Cardiac muscle cell (in vitro differentiated cells and primary cell): Measurements from ENCODE around the gene FGF14. TPM values are rescaled to one million over a fixed set of nuclear protein-coding genes. Genes with fewer than 3 reads are reported as not detected.

ENCODE experiments used
- DNase-seq, 2 donors: peaks; one replicate each; pipeline versions ENCODE4 v3.0.0 to v3.0.0-alpha.2; 2010 to 2017; ENCODE audit warnings: low read depth in 1 of 2, low spot score in 1 of 2
- H3K27ac ChIP-seq: fragments of 200-600 bp; sonication (generic); 2 replicates; pipeline ENCODE4 v1.5.1; 2016
- H3K27me3 ChIP-seq: fragments of 200-600 bp; sonication (generic); 2 replicates; pipeline ENCODE4 v1.6.0; 2016; ENCODE audit warnings: control low read depth
- H3K36me3 ChIP-seq: fragments of 200-600 bp; sonication (generic); 2 replicates; pipeline ENCODE4 v1.5.1; 2016; ENCODE audit warnings: control low read depth
- H3K4me1 ChIP-seq: fragments of 200-600 bp; sonication (generic); 2 replicates; pipeline ENCODE4 v1.8.1; 2017; ENCODE audit warnings: low read depth, mild to moderate bottlenecking, mixed run types
- H3K4me3 ChIP-seq: fragments of 200-600 bp; sonication (generic); 2 replicates; pipeline ENCODE4 v1.5.1; 2016; ENCODE audit warnings: mild to moderate bottlenecking
- H3K9me3 ChIP-seq: fragments of 200-600 bp; sonication (generic); 2 replicates; pipeline ENCODE4 v1.5.1; 2017; ENCODE audit warnings: low read depth, mild to moderate bottlenecking, control low read depth
- polyA plus RNA-seq: library from polyadenylated mRNA; unstranded; fragments of >200 nt; fragmentation: Nextera tagmentation; extraction: Ambion mirVana; gene quantifications from 2 replicates; pipeline ENCODE4 v1.2.1, GENCODE V29; 2016
- total RNA-seq: library from RNA; depleted of rRNA; stranded (reverse); fragments of >200 nt; gene quantifications from 2 replicates; pipeline ENCODE4 v1.2.3, GENCODE V29; 2016
- TF ChIP-seq, protein P1 (sequence below): IDR thresholded peaks from 2 replicates; pipeline ENCODE4 v1.5.1; 2012; ENCODE audit warnings: low read depth, mild to moderate bottlenecking, low read length

FGF14 gene
- total and polyA plus RNA-seq, 2 experiments from 2014 or later = not detected

- Histone ChIP-seq H3K27ac (no peak overlapping the region), H3K36me3 (no peaks in the 10 kb centered on the region), H3K4me3 (no peak overlapping the region), H3K9me3 (no peaks in the 10 kb centered on the region), H3K4me1 (no peaks in the 10 kb centered on the region), H3K27me3 (no peaks in the 10 kb centered on the region)
- DNase-seq = no peak
- TF ChIP-seq, protein P1, sequence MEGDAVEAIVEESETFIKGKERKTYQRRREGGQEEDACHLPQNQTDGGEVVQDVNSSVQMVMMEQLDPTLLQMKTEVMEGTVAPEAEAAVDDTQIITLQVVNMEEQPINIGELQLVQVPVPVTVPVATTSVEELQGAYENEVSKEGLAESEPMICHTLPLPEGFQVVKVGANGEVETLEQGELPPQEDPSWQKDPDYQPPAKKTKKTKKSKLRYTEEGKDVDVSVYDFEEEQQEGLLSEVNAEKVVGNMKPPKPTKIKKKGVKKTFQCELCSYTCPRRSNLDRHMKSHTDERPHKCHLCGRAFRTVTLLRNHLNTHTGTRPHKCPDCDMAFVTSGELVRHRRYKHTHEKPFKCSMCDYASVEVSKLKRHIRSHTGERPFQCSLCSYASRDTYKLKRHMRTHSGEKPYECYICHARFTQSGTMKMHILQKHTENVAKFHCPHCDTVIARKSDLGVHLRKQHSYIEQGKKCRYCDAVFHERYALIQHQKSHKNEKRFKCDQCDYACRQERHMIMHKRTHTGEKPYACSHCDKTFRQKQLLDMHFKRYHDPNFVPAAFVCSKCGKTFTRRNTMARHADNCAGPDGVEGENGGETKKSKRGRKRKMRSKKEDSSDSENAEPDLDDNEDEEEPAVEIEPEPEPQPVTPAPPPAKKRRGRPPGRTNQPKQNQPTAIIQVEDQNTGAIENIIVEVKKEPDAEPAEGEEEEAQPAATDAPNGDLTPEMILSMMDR = no peak
Observed at GRCh38 chr13:101829484-101829883, 572.4 kb downstream of the FGF14 start.

- TF ChIP-seq, protein P1 = no peak
- Histone ChIP-seq H3K27me3 (no peaks in the 10 kb centered on the region), H3K4me1 (no peaks in the 10 kb centered on the region), H3K36me3 (no peaks in the 10 kb centered on the region), H3K9me3 (no peaks in the 10 kb centered on the region), H3K27ac (no peak overlapping the region), H3K4me3 (no peak overlapping the region)
- no peak for DNase-seq
Observed at GRCh38 chr13:101828119-101828518, 573.7 kb downstream of the FGF14 start.

DNA sequence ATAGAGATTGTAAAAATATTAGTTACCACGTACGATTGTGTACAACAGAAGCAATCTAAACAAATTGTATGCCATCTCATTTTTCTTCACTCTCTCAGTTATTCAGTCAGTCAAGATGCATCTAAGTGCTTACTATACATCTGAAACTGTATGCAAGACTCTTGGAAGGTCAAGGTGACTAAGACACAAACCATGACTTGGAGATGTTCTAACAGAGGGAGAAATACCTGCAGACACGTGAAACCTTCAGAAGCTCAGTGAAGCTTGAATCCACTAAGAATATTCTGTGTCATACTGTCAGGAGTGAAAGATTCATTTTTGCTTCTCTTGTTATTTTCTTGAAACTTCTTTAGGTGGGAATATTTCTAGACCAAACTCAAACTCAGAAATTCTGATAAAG is 584.0 kb downstream of the FGF14 start:
- H3K36me3 ChIP-seq = no peaks in the 10 kb centered on the region
- no peak for DNase-seq

GRCh38 chr13:101811881-101812280 is 590.0 kb downstream of the FGF14 start:
- TF ChIP-seq, protein P1 = no peak
- Histone ChIP-seq H3K9me3 (no peaks in the 10 kb centered on the region), H3K36me3 (no peaks in the 10 kb centered on the region), H3K27me3 (no peaks in the 10 kb centered on the region), H3K27ac (no peak overlapping the region), H3K4me1 (no peaks in the 10 kb centered on the region), H3K4me3 (no peak overlapping the region)
- DNase-seq = no peak

More for the DNA sequence above, 584.0 kb downstream of the FGF14 start:
- Histone ChIP-seq H3K27ac (no peak overlapping the region), H3K4me3 (no peak overlapping the region), H3K9me3 (no peaks in the 10 kb centered on the region), H3K4me1 (no peaks in the 10 kb centered on the region), H3K27me3 (no peaks in the 10 kb centered on the region)
- TF ChIP-seq, protein P1 = no peak

DNA sequence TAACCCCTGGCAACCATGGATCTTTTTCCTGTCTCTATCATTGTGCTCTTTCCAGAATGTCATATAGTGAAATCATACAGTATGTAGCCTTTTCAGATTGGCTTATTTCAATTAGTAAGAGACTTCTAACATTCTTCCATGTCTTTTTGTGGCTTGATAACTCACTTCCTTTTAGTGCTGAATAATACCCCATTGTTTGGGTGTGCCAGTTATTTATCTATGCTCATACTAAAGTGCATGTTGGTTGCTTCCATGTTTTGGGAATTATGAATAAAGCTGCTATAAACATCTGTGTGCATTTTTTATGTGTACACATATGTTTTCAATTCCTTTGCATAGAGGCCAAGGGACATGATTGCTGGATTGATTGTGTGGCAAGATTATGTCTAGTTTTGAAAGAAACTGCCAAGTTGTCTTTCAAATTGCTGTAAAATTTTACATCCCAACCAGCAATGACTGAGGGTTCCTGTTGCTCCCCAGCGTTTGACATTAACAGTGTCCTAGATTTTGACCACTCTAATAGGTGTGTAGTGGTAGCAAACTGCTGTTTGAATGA is 590.5 kb downstream of the FGF14 start:
- DNase-seq = no peak
- Histone ChIP-seq H3K4me1 (no peaks in the 10 kb centered on the region), H3K36me3 (no peaks in the 10 kb centered on the region), H3K27me3 (no peaks in the 10 kb centered on the region), H3K27ac (no peak overlapping the region), H3K9me3 (no peaks in the 10 kb centered on the region), H3K4me3 (no peak overlapping the region)
- TF ChIP-seq, protein P1 = no peak
